ENCODE data around the gene HOXA6.

HOXA6 gene

GRCh38 chr7:27124902-27125689 lies 22.5 kb downstream of the HOXA6 start:
- Mint-ChIP-seq H3K4me1 (ENCODE audit: low read depth) (no peaks in the 10 kb centered on the region), H3K36me3 (no peaks in the 10 kb centered on the region), H3K27ac (no peak overlapping the region), H3K9me3 (ENCODE audit: low read depth) (no peaks in the 10 kb centered on the region), H3K4me3 (no peak overlapping the region), H3K27me3 (peaks cover 15% of the 10 kb centered on the region)

DNA sequence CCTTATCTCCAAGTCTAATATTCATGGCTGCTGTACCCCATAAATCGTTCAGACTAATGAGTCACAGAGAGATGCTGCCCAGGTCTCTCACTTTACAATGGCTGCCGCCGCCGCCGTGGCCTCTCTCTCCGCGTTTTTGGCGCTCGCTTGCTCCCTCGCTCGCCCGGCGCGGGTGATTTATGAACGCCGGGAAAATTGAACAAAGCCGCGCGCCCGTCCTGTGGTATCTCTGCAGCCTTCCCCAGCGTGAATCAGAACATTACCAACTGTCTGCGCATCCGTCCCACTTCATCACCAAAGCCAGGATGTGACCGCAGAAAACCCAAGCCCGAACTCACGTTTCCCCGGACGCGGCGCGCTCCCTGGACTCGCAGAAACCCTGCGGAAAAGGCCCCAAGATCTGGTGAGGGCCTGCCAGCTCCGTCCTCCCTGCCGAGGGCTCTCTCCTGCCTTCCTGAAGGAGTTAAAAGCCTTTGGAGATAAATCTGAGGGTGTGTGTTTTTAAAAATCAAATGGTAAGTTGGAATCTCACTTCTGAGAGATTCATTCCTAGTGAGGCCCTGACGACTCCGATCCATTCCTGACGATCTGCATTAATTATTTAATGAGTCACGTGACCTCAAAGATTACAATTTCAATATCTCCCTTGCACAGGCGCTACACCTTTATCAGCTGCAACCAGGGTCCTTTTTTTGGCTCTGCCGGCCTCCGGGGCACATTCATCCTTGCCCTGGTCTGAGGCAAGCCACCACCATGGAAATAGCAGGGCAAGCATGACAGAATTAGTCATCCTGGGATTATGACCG lies 23.3 kb downstream of the HOXA6 start:
- Mint-ChIP-seq H3K27me3 (peaks cover 15% of the 10 kb centered on the region), H3K4me1 (ENCODE audit: low read depth) (no peaks in the 10 kb centered on the region), H3K4me3 (no peak overlapping the region), H3K36me3 (no peaks in the 10 kb centered on the region), H3K27ac (no peak overlapping the region), H3K9me3 (ENCODE audit: low read depth) (no peaks in the 10 kb centered on the region)

GRCh38 chr7:27123477-27124053 lies 24.0 kb downstream of the HOXA6 start:
- H3K4me1 Mint-ChIP-seq (ENCODE audit: low read depth), result no peaks in the 10 kb centered on the region
- H3K9me3 Mint-ChIP-seq (ENCODE audit: low read depth), result no peaks in the 10 kb centered on the region
- no peaks in the 10 kb centered on the region for H3K36me3 Mint-ChIP-seq
- peaks cover 12% of the 10 kb centered on the region for H3K27me3 Mint-ChIP-seq
- no peak overlapping the region for H3K27ac Mint-ChIP-seq
- H3K4me3 Mint-ChIP-seq, result no peak overlapping the region

DNA sequence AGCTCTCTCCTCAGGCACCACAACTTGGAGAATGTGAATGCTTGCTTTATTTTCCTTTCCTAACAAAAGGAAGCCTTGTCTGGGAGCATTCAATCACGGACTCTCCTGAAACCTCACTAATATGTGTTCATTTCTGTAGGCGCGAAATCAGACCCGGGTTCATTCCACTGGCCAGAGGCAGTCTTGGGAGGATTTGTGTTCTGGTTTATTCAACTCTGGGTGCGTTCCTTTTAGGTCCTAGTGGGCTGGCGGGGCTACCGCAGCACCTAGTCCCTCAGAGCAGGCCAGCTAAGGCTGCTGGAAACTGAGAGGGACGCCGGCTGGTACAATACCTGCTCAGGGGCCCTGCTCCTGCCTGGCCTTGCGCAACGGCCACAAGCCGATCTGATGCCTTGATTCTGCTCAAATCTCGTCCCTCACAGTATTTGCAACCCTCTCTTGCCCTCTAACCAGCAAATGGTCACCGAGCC lies 24.5 kb downstream of the HOXA6 start:
- Mint-ChIP-seq H3K4me1 (ENCODE audit: low read depth) (no peaks in the 10 kb centered on the region), H3K9me3 (ENCODE audit: low read depth) (no peaks in the 10 kb centered on the region), H3K36me3 (no peaks in the 10 kb centered on the region), H3K4me3 (no peak overlapping the region), H3K27me3 (peaks cover 11% of the 10 kb centered on the region), H3K27ac (no peak overlapping the region)

GRCh38 chr7:27122077-27122910 lies 25.3 kb downstream of the HOXA6 start:
- H3K27ac Mint-ChIP-seq, result no peak overlapping the region
- no peak overlapping the region for H3K4me3 Mint-ChIP-seq
- H3K36me3 Mint-ChIP-seq, result no peaks in the 10 kb centered on the region
- peaks cover 9% of the 10 kb centered on the region for H3K27me3 Mint-ChIP-seq
- no peaks in the 10 kb centered on the region for H3K4me1 Mint-ChIP-seq (ENCODE audit: low read depth)
- no peaks in the 10 kb centered on the region for H3K9me3 Mint-ChIP-seq (ENCODE audit: low read depth)

DNA sequence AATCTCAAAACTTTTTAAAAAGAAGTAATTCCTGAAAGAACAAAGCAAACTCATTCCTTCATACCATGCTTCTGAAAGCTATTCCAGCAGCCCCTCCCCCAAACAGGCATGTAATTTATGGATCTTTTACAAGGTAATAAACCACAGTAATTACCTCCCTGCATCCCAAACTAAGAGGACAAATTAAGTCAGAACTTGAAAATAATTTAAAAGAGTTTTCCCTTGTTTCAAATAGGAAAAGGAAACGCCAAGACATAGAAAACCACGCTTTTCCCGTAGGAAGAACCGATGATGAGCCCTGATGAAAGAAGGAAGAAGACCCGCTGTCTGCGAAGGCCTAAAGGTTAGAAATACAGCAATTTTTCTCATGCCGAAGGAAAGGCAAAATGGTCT lies 25.9 kb downstream of the HOXA6 start:
- Mint-ChIP-seq H3K4me3 (no peak overlapping the region), H3K27ac (no peak overlapping the region), H3K36me3 (no peaks in the 10 kb centered on the region), H3K27me3 (peaks cover 6% of the 10 kb centered on the region), H3K4me1 (ENCODE audit: low read depth) (no peaks in the 10 kb centered on the region), H3K9me3 (ENCODE audit: low read depth) (no peaks in the 10 kb centered on the region)

GRCh38 chr7:27119412-27119911 lies 28.1 kb downstream of the HOXA6 start:
- Mint-ChIP-seq H3K36me3 (no peaks in the 10 kb centered on the region), H3K27ac (no peak overlapping the region), H3K4me1 (ENCODE audit: low read depth) (no peaks in the 10 kb centered on the region), H3K4me3 (no peak overlapping the region), H3K9me3 (ENCODE audit: low read depth) (no peaks in the 10 kb centered on the region), H3K27me3 (peaks cover under 1% of the 10 kb centered on the region)

- H3K4me3 Mint-ChIP-seq, result no peak overlapping the region
- H3K9me3 Mint-ChIP-seq (ENCODE audit: low read depth), result no peaks in the 10 kb centered on the region
- no peaks in the 10 kb centered on the region for H3K4me1 Mint-ChIP-seq (ENCODE audit: low read depth)
- no peaks in the 10 kb centered on the region for H3K27me3 Mint-ChIP-seq
- no peaks in the 10 kb centered on the region for H3K36me3 Mint-ChIP-seq
- H3K27ac Mint-ChIP-seq, result no peak overlapping the region
These were observed 29.0 kb downstream of the HOXA6 start for GRCh38 chr7:27118580-27118979.

GRCh38 chr7:27117887-27118491 lies 29.6 kb downstream of the HOXA6 start:
- H3K9me3 Mint-ChIP-seq (ENCODE audit: low read depth), result no peaks in the 10 kb centered on the region
- H3K36me3 Mint-ChIP-seq, result no peaks in the 10 kb centered on the region
- H3K4me3 Mint-ChIP-seq, result no peak overlapping the region
- no peaks in the 10 kb centered on the region for H3K27me3 Mint-ChIP-seq
- H3K4me1 Mint-ChIP-seq (ENCODE audit: low read depth), result no peaks in the 10 kb centered on the region
- no peak overlapping the region for H3K27ac Mint-ChIP-seq

DNA sequence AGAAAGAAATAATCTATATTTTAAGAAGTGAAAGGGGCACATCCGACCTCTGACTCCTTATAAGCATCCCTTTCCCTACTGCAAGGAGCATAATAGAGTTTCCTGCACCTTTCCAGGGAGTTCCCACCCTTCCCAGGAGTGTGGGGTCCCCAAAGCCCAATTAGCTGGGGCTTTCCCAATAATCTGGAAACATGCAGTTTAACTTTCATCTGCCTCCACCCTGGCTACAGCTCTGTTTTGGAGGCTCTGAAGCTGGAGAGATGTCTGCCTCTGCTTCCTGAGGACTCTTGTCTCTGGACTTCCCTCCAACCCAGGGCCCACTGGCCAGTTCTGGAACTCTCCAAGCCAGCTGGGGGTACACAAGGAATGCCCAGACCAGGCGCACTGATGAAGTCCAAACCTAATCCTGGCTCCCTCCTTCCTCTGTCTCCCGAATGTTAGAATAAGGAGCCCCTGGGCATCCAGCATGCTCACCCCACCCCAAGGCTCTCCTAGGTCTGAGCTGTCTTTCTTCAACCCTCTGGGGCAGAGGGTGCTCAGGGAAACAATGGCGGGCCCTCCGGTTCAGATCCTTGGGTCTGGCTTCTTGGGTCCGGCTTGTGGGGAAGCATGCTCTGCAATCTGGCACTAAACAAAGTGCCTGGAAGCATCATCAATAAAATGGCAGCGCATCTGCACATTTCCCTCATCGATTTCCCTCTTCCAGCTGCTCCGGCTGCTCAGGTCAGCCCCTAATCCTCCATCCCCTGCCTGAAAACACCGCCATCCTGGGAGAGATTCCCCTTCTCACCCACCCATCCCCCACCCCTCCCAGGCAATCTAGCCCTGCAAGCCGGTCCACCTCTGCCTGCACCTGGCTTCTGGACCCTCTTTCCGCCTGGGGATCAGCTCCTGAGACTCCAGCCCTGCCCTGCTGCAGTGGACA lies 30.4 kb downstream of the HOXA6 start:
- Mint-ChIP-seq H3K27me3 (no peaks in the 10 kb centered on the region), H3K4me3 (no peak overlapping the region), H3K36me3 (no peaks in the 10 kb centered on the region), H3K27ac (no peak overlapping the region), H3K4me1 (ENCODE audit: low read depth) (no peaks in the 10 kb centered on the region), H3K9me3 (ENCODE audit: low read depth) (no peaks in the 10 kb centered on the region)

DNA sequence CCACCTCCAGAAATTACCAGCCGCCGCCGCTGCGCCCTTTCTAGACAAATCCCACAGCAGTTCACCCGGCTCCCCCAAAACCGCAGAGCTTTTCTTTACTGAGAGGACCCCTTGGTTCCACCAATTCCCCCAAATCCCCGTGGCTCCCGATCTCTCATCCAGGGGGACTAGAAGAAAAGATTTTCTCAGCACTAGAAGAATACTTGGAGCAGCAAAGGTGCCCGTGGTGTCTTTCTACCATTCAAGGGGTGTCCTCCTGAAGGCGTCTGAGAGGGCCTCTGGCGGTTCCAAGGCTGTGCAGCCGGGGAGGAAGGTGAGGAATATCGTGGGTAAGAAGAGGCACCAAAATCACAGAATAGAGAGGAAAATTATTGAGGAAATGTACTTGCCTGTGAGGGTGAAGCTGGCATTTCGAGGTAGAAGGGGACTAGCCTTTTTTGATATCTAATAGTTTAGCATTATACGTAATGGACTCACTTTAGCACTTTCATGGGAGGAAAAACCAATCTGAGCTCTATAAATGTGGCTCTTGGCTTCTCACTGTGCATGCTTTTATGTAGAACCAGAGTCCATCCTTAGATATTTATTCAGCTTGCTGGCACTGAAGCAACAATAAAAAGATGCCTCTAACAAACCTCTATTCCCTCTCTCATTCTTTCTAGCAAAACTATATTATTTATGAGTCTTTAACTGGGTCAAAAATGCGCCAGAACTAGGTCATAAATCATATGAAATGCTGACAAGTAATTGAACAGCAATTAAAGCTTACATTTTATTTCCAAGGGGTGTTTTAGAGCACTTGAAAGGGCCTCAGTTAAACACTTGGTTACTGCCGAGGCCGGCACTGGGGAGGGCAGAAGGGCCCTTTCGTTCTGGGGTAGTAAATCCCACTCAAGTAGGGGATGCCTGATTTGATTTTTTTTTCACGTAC lies 31.3 kb downstream of the HOXA6 start:
- Mint-ChIP-seq H3K4me3 (no peak overlapping the region), H3K27ac (no peak overlapping the region), H3K27me3 (no peaks in the 10 kb centered on the region), H3K36me3 (no peaks in the 10 kb centered on the region), H3K9me3 (ENCODE audit: low read depth) (no peaks in the 10 kb centered on the region), H3K4me1 (ENCODE audit: low read depth) (no peaks in the 10 kb centered on the region)

- Mint-ChIP-seq H3K4me1 (ENCODE audit: low read depth) (no peaks in the 10 kb centered on the region), H3K27ac (no peak overlapping the region), H3K9me3 (ENCODE audit: low read depth) (no peaks in the 10 kb centered on the region), H3K36me3 (no peaks in the 10 kb centered on the region), H3K27me3 (no peaks in the 10 kb centered on the region), H3K4me3 (no peak overlapping the region)
These were observed 32.1 kb downstream of the HOXA6 start for GRCh38 chr7:27115221-27116026.
